GM23338 (cell line): Measurements from ENCODE around the gene SELENON.

Experiments used
- CREB1 ChIP-seq: fragments of 250-450 bp; sonication (Bioruptor Pico); IDR thresholded peaks from 2 replicates; pipeline ENCODE4 v1.5.0; 2020; ENCODE audit warnings: low read depth, mild to moderate bottlenecking, moderate library complexity
- EZH2 ChIP-seq: fragments of 200-600 bp; sonication (generic); IDR thresholded peaks from one replicate; pipeline ENCODE4 v1.8.0; 2017; ENCODE audit warnings: antibody characterized with exemption, mild to moderate bottlenecking, low read depth; ENCODE audit not compliant: unreplicated experiment
- EZH2phosphoT487 ChIP-seq: fragments of 200-600 bp; sonication (generic); IDR thresholded peaks from one replicate; pipeline ENCODE4 v1.8.1; 2018; ENCODE audit warnings: antibody characterized with exemption; ENCODE audit not compliant: unreplicated experiment
- JUNB ChIP-seq: IDR thresholded peaks from one replicate; pipeline ENCODE4 v1.6.1; 2016; ENCODE audit warnings: antibody characterized with exemption; ENCODE audit not compliant: unreplicated experiment
- POLR2AphosphoS5 ChIP-seq: IDR thresholded peaks from 2 replicates; pipeline ENCODE4 v1.6.1; 2016; ENCODE audit warnings: antibody characterized with exemption, low read depth
- REST ChIP-seq: IDR thresholded peaks from one replicate; pipeline ENCODE4 v1.6.1; 2018; ENCODE audit warnings: antibody characterized with exemption; ENCODE audit not compliant: unreplicated experiment
- TF ChIP-seq, protein P1 (sequence below), 2 experiments: fragments of 200-600 bp in 1 of 2; sonication (generic) in 1 of 2; conservative IDR thresholded peaks; 2 replicates each; pipeline versions ENCODE4 v1.5.1 to v1.6.1; 2016 to 2017; ENCODE audit warnings: antibody characterized with exemption in 2 of 2, low read depth in 2 of 2, mild to moderate bottlenecking in 2 of 2, moderate library complexity in 1 of 2
- TF ChIP-seq, protein P2 (sequence below): IDR thresholded peaks from 2 replicates; pipeline ENCODE4 v1.6.1; 2016; ENCODE audit warnings: antibody characterized with exemption

GRCh38 chr1:25804964-25805862, 5.2 kb downstream of the SELENON start:
- TF ChIP-seq, protein P1, sequence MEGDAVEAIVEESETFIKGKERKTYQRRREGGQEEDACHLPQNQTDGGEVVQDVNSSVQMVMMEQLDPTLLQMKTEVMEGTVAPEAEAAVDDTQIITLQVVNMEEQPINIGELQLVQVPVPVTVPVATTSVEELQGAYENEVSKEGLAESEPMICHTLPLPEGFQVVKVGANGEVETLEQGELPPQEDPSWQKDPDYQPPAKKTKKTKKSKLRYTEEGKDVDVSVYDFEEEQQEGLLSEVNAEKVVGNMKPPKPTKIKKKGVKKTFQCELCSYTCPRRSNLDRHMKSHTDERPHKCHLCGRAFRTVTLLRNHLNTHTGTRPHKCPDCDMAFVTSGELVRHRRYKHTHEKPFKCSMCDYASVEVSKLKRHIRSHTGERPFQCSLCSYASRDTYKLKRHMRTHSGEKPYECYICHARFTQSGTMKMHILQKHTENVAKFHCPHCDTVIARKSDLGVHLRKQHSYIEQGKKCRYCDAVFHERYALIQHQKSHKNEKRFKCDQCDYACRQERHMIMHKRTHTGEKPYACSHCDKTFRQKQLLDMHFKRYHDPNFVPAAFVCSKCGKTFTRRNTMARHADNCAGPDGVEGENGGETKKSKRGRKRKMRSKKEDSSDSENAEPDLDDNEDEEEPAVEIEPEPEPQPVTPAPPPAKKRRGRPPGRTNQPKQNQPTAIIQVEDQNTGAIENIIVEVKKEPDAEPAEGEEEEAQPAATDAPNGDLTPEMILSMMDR (conservative IDR thresholded peaks at IDR 0.05; ENCODE audit: low read depth in 2 of 2): no peak
- TF ChIP-seq POLR2AphosphoS5: no peak
- TF ChIP-seq, protein P2, sequence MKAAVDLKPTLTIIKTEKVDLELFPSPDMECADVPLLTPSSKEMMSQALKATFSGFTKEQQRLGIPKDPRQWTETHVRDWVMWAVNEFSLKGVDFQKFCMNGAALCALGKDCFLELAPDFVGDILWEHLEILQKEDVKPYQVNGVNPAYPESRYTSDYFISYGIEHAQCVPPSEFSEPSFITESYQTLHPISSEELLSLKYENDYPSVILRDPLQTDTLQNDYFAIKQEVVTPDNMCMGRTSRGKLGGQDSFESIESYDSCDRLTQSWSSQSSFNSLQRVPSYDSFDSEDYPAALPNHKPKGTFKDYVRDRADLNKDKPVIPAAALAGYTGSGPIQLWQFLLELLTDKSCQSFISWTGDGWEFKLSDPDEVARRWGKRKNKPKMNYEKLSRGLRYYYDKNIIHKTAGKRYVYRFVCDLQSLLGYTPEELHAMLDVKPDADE: no peak
- TF ChIP-seq EZH2: no peak
- no peak for TF ChIP-seq REST
- no peak for TF ChIP-seq CREB1 (CRISPR knock-in tag)
- no peak for TF ChIP-seq JUNB
- TF ChIP-seq EZH2phosphoT487: no peak
